ENCODE data around the gene COL24A1. TPM values are rescaled to one million over a fixed set of nuclear protein-coding genes. Genes with fewer than 3 reads are reported as not detected.

The COL24A1 gene
- total RNA-seq, 2 experiments from 2014 or later, result not detected

GRCh38 chr1:86018283-86018923 is 138.2 kb downstream of the COL24A1 start:
- no peaks in the 10 kb centered on the region for H3K36me3 Mint-ChIP-seq (ENCODE audit: low read depth)
- ATAC-seq (peak; percentile 44), DNase-seq (peak; percentile 19)
- H3K27me3 Mint-ChIP-seq, result no peaks in the 10 kb centered on the region
- intact Hi-C loops (cut with DNase I, micrococcal nuclease), result loop anchor here in 1 of 2 experiments (1.0 kb wide), 1 partner anchor 710 kb away; no protein-coding TSS in a partner anchor
- H3K4me3 Mint-ChIP-seq, result no peak overlapping the region
- no peaks in the 10 kb centered on the region for H3K9me3 Mint-ChIP-seq (ENCODE audit: low read depth)
- no peak overlapping the region for H3K27ac Mint-ChIP-seq
- ChIA-PET POLR2A (no interaction called here), CTCF (interaction anchor here (0.7 to 1.6 kb wide), 10 partner anchors 9 to 710 kb away, joined by 3 to 6 read pairs (median 4); no protein-coding TSS in a partner anchor)
- H3K4me1 Mint-ChIP-seq, result no peaks in the 10 kb centered on the region

GRCh38 chr1:86016076-86016759 is 140.4 kb downstream of the COL24A1 start:
- intact Hi-C loops (cut with DNase I, micrococcal nuclease), result no loop called here
- no peak for ATAC-seq
- no peaks in the 10 kb centered on the region for H3K9me3 Mint-ChIP-seq (ENCODE audit: low read depth)
- no peak for DNase-seq
- H3K4me1 Mint-ChIP-seq, result no peaks in the 10 kb centered on the region
- ChIA-PET CTCF (interaction anchor here (0.6 kb wide), 1 partner anchor 221 kb away, joined by 3 read pairs; no protein-coding TSS in a partner anchor), POLR2A (no interaction called here)
- no peaks in the 10 kb centered on the region for H3K36me3 Mint-ChIP-seq (ENCODE audit: low read depth)
- no peaks in the 10 kb centered on the region for H3K27me3 Mint-ChIP-seq
- H3K27ac Mint-ChIP-seq, result no peak overlapping the region
- H3K4me3 Mint-ChIP-seq, result no peak overlapping the region

GRCh38 chr1:86015375-86015774 is 141.2 kb downstream of the COL24A1 start:
- ATAC-seq, result no peak
- Mint-ChIP-seq H3K27ac (no peak overlapping the region), H3K36me3 (ENCODE audit: low read depth) (no peaks in the 10 kb centered on the region), H3K9me3 (ENCODE audit: low read depth) (no peaks in the 10 kb centered on the region), H3K4me3 (no peak overlapping the region), H3K27me3 (no peaks in the 10 kb centered on the region), H3K4me1 (no peaks in the 10 kb centered on the region)
- ChIA-PET POLR2A (no interaction called here), CTCF (interaction anchor here (0.6 kb wide), 1 partner anchor 220 kb away, joined by 3 read pairs; no protein-coding TSS in a partner anchor)
- no peak for DNase-seq
- intact Hi-C loops (cut with DNase I, micrococcal nuclease), result no loop called here

- H3K9me3 Mint-ChIP-seq (ENCODE audit: low read depth), result peaks cover 3% of the 10 kb centered on the region
- H3K27me3 Mint-ChIP-seq, result no peaks in the 10 kb centered on the region
- ATAC-seq, result no peak
- no peak overlapping the region for H3K27ac Mint-ChIP-seq
- H3K4me3 Mint-ChIP-seq, result no peak overlapping the region
- H3K36me3 Mint-ChIP-seq (ENCODE audit: low read depth), result no peaks in the 10 kb centered on the region
- intact Hi-C loops (cut with DNase I, micrococcal nuclease), result no loop called here
- DNase-seq, result no peak
- H3K4me1 Mint-ChIP-seq, result no peaks in the 10 kb centered on the region
- CTCF ChIA-PET, result no interaction called here
- POLR2A ChIA-PET, result no interaction called here
Measured at GRCh38 chr1:86000601-86001000, 156.0 kb downstream of the COL24A1 start.

- ATAC-seq (no peak), DNase-seq (no peak)
- ChIA-PET POLR2A (no interaction called here), CTCF (no interaction called here)
- intact Hi-C loops (cut with DNase I, micrococcal nuclease), result no loop called here
- H3K4me3 Mint-ChIP-seq, result no peak overlapping the region
- no peak overlapping the region for H3K27ac Mint-ChIP-seq
- no peaks in the 10 kb centered on the region for H3K36me3 Mint-ChIP-seq (ENCODE audit: low read depth)
- no peaks in the 10 kb centered on the region for H3K4me1 Mint-ChIP-seq
- no peaks in the 10 kb centered on the region for H3K9me3 Mint-ChIP-seq (ENCODE audit: low read depth)
- H3K27me3 Mint-ChIP-seq, result no peaks in the 10 kb centered on the region
Measured at GRCh38 chr1:85998105-85998855, 158.3 kb downstream of the COL24A1 start.

- no peaks in the 10 kb centered on the region for H3K9me3 Mint-ChIP-seq (ENCODE audit: low read depth)
- ChIA-PET POLR2A (no interaction called here), CTCF (no interaction called here)
- H3K4me3 Mint-ChIP-seq, result no peak overlapping the region
- intact Hi-C loops (cut with DNase I, micrococcal nuclease), result no loop called here
- no peaks in the 10 kb centered on the region for H3K4me1 Mint-ChIP-seq
- ATAC-seq (no peak), DNase-seq (no peak)
- no peaks in the 10 kb centered on the region for H3K27me3 Mint-ChIP-seq
- H3K27ac Mint-ChIP-seq, result no peak overlapping the region
- no peaks in the 10 kb centered on the region for H3K36me3 Mint-ChIP-seq (ENCODE audit: low read depth)
Measured at GRCh38 chr1:85992791-85993190, 163.8 kb downstream of the COL24A1 start.

GRCh38 chr1:85991261-85991660 is 165.3 kb downstream of the COL24A1 start:
- no peaks in the 10 kb centered on the region for H3K9me3 Mint-ChIP-seq (ENCODE audit: low read depth)
- H3K4me3 Mint-ChIP-seq, result no peak overlapping the region
- no peak overlapping the region for H3K27ac Mint-ChIP-seq
- intact Hi-C loops (cut with DNase I, micrococcal nuclease), result no loop called here
- no peaks in the 10 kb centered on the region for H3K4me1 Mint-ChIP-seq
- ChIA-PET CTCF (no interaction called here), POLR2A (no interaction called here)
- H3K36me3 Mint-ChIP-seq (ENCODE audit: low read depth), result no peaks in the 10 kb centered on the region
- ATAC-seq (no peak), DNase-seq (no peak)
- no peaks in the 10 kb centered on the region for H3K27me3 Mint-ChIP-seq

- intact Hi-C loops (cut with DNase I, micrococcal nuclease), result no loop called here
- Mint-ChIP-seq H3K27ac (no peak overlapping the region), H3K9me3 (ENCODE audit: low read depth) (no peaks in the 10 kb centered on the region), H3K36me3 (ENCODE audit: low read depth) (no peaks in the 10 kb centered on the region), H3K4me3 (no peak overlapping the region), H3K27me3 (peaks cover 2% of the 10 kb centered on the region), H3K4me1 (no peaks in the 10 kb centered on the region)
- DNase-seq (no peak), ATAC-seq (no peak)
- POLR2A ChIA-PET, result no interaction called here
- CTCF ChIA-PET, result no interaction called here
Measured at GRCh38 chr1:85984636-85985035, 171.9 kb downstream of the COL24A1 start.

- DNase-seq (no peak), ATAC-seq (no peak)
- H3K9me3 Mint-ChIP-seq (ENCODE audit: low read depth), result peaks cover under 1% of the 10 kb centered on the region
- no peak overlapping the region for H3K27ac Mint-ChIP-seq
- no peak overlapping the region for H3K4me3 Mint-ChIP-seq
- ChIA-PET POLR2A (no interaction called here), CTCF (no interaction called here)
- peaks cover 2% of the 10 kb centered on the region for H3K27me3 Mint-ChIP-seq
- intact Hi-C loops (cut with DNase I, micrococcal nuclease), result no loop called here
- no peaks in the 10 kb centered on the region for H3K4me1 Mint-ChIP-seq
- no peaks in the 10 kb centered on the region for H3K36me3 Mint-ChIP-seq (ENCODE audit: low read depth)
Measured at GRCh38 chr1:85983316-85983715, 173.3 kb downstream of the COL24A1 start.

GRCh38 chr1:85976516-85977205 is 179.9 kb downstream of the COL24A1 start:
- DNase-seq (no peak), ATAC-seq (no peak)
- peaks cover 2% of the 10 kb centered on the region for H3K27me3 Mint-ChIP-seq
- H3K27ac Mint-ChIP-seq, result no peak overlapping the region
- intact Hi-C loops (cut with DNase I, micrococcal nuclease), result no loop called here
- no peaks in the 10 kb centered on the region for H3K36me3 Mint-ChIP-seq (ENCODE audit: low read depth)
- POLR2A ChIA-PET, result no interaction called here
- H3K4me1 Mint-ChIP-seq, result no peaks in the 10 kb centered on the region
- no peak overlapping the region for H3K4me3 Mint-ChIP-seq
- peaks cover 4% of the 10 kb centered on the region for H3K9me3 Mint-ChIP-seq (ENCODE audit: low read depth)
- CTCF ChIA-PET, result no interaction called here

GRCh38 chr1:85975912-85976371 is 180.6 kb downstream of the COL24A1 start:
- no peak for DNase-seq
- Mint-ChIP-seq H3K36me3 (ENCODE audit: low read depth) (no peaks in the 10 kb centered on the region), H3K9me3 (ENCODE audit: low read depth) (peaks cover 4% of the 10 kb centered on the region), H3K27me3 (peaks cover 2% of the 10 kb centered on the region), H3K4me1 (no peaks in the 10 kb centered on the region), H3K4me3 (no peak overlapping the region), H3K27ac (no peak overlapping the region)
- ChIA-PET POLR2A (no interaction called here), CTCF (no interaction called here)
- no peak for ATAC-seq
- intact Hi-C loops (cut with DNase I, micrococcal nuclease), result no loop called here
